Activated CD4-positive, alpha-beta T cell treated with anti-CD3 and anti-CD28 coated beads, Interleukin-2, amount 50 U/mL, for 48 hours (primary cell): ENCODE data around the gene DLX3.

Source experiments
- DNase-seq, 2 experiments: peaks; one replicate each; pipeline ENCODE4 v3.0.0-alpha.2; 2020

DLX3 gene

GRCh38 chr17:49970498-49970897 is 24.5 kb downstream of the DLX3 start:
- no peak for DNase-seq

- no peak for DNase-seq
These were observed 25.1 kb downstream of the DLX3 start for GRCh38 chr17:49969795-49970389.

DNA sequence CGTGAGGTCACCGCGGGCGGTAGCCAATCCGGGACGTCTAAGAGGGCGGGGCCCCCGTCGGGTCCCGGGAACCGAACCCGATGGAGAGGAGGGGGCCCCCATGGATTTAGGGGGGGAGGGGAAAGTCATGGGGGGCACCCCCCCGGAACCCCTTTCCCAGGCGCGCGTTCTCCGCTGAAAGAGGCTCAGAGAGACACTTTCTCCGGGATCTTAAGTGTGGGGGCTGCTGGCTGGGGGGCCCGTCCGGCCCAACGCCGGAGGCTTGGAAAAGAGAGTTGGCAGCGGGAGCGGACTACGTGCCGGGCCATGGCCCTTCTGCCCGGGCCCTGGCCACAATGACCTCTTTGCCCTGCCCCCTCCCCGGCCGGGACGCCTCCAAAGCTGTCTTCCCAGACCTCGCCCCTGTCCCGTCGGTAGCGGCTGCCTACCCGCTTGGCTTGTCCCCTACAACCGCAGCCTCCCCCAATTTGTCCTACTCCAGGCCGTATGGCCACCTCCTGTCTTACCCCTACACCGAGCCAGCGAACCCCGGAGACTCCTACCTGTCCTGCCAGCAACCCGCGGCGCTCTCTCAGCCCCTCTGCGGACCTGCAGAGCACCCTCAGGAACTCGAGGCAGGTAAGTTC is 25.8 kb downstream of the DLX3 start, which contains the start of gene DLX4:
TSS of gene DLX4 (plus strand) at position 57 of the 626 bp plus-strand sequence. CDS start at position 336, 279 bp downstream.
- DNase-seq, result no peak

- peak; percentile 76 to 82 for DNase-seq
These were observed 26.5 kb downstream of the DLX3 start for GRCh38 chr17:49968405-49969133.

GRCh38 chr17:49967621-49968404 is 27.2 kb downstream of the DLX3 start:
- DNase-seq, result no peak

DNA sequence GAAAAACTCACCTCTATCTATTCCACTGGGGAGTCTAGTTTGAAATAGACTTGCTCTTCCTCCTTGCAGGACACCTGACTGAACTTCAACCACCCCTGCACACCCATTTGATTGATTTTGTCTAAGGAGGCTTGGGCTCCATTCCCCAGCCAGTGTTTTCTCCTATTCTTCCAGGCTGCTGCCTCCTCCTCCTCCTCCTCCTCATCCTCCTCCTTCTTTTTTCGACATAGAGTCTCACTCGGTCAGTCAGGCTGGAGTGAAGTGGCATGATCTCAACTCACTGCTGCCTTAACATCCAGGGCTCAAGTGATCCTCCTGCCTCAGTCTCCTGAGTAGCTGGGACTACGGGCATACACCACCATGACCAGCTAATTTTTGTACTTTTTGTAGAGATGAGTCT is 27.8 kb downstream of the DLX3 start:
- DNase-seq, result no peak

DNA sequence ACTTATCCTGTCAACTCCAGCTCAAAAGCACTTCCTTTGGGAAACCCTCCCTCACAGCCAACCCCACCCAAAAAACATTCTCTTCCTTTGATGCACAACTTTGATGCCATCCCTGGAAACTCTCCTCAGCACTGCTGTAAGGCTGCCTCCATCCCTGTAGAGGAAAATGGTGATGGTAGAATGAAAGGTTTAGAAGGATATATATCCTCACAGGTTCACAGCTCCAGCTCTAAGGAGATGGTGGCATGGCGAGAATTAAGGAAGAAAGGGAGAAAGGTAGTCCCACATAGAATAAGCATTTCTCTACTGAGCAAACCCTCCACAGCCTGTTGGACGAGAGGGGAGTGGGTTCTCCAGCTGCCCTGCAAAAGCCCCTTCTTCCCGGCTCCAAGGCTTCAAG is 28.3 kb downstream of the DLX3 start:
- no peak for DNase-seq

GRCh38 chr17:49965524-49965909 is 29.5 kb downstream of the DLX3 start:
- DNase-seq, result no peak

DNA sequence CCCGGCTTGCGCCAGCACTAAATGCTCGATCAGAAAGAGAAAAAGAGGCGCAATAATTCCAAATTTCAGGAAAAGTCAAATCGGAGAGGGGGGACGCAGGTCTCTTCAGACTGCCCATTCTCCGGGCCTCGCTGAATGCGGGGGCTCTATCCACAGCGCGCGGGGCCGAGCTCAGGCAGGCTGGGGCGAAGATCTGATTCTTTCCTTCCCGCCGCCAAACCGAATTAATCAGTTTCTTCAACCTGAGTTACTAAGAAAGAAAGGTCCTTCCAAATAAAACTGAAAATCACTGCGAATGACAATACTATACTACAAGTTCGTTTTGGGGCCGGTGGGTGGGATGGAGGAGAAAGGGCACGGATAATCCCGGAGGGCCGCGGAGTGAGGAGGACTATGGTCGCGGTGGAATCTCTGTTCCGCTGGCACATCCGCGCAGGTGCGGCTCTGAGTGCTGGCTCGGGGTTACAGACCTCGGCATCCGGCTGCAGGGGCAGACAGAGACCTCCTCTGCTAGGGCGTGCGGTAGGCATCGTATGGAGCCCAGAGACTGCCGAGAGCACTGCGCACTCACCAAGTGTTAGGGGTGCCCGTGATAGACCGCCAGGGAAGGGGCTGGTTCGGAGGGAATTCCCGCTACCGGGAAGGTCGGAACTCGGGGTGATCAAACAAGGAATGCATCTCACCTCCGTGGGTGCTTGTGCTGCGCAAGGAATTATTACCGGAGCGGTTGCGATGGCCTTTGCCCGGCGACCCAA is 30.1 kb downstream of the DLX3 start:
- DNase-seq, result peak; percentile 28 to 36

GRCh38 chr17:49964303-49964768 is 30.7 kb downstream of the DLX3 start:
- no peak for DNase-seq

DNA sequence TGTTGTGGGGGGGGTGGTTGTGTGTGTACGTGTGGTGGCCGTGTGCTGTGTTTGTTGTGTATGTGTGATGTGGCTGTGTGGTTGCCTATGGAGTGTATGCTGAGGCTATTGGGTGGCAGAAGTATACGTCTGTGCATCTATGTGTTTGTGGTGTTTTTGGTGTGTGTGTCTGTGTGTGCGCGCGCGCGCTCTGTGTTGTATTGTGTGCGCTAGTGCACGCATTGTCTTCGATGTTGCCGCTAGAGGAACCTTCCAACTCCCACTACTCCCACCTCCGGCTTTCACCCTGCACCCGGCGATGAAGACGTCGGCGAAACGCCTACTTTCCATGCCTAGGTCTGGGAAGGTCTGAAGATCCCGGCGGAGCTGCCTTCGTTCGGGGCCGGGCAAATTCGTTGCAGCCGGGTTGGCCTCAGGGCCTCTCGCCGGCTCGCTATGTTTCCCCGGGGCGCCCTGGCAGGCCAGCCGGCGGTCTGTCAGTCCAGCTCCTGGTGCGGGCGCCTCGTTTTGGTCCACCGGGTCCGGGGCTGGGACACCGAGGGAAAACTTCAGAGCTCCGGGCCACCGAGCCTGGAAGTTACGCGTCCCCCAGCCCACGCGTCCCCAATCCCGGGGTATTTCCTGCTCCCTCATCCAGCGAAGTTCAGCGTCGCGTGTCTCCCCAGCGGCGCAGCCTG is 31.3 kb downstream of the DLX3 start:
- DNase-seq, result no peak

- DNase-seq, result no peak
These were observed 31.8 kb downstream of the DLX3 start for GRCh38 chr17:49963309-49963625.

DNA sequence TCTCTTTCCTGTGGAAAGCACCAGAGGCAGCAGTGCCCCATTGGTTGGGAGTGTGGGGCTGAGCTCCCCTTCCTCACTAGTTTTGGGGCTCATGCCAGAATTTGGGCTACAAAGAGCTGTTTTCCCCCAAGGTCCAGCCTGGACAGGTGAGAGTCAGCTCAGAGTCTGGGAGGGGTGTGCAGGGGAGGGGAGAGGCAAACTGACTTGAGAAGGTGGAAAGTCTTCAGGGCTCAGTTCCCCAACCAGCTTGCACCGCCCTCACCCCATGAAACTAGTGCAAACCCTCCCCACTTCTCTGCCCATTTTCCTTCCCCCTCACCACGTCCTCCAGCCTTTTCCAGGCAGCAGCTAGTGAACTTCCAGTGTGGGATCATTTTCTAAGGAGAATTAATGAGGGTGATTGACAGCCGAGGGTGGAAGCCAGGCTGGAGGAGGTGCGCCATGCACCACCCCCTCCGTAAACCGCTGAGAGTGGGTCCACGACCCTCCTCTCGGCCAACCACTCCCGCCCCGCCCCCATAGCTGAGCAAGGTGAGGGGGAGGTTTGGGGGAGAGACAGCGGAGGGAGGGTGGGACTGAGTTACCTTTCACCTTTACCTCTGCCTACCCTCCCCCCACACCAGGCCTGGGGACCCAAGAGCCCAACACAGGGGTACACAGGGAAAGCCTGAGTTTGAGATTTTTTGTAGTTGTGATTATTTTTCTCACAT is 32.3 kb downstream of the DLX3 start:
- no peak for DNase-seq

DNA sequence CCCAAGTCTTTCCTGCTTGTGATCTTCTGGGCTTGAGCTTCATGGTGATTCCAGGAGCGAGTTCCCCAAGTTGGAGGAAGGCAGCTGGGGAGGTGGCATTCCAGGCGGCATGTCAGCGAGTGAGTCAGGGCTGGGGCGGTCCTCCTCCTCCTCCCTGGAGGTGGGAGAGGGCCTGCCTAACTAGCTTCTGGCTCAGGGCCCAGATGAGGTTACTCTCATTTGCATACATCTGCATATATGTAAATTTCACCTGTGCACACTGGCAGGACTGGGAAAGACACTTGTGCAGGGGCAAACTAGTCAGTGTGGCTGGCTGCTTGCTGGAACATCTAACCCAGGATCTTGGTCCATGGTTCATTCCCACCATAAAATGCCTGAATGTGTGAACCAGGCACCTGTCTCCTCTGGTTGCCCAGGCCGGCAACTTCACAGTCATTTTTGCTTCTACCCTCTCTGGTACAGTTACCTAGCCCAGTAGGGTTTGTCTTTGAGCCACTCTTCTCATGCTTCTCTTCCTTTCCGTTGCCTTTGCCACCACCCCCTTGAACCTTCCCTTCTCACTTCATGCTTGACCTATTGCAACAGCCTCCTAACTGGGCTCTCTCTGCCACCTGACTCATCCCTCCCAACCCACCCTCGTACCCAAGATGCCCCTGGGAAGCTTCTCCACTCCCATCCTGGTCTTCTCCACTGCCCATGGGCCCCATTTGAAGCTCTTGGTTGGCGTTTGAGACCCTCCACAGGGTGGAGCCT is 35.7 kb downstream of the DLX3 start:
- DNase-seq, result no peak

DNA sequence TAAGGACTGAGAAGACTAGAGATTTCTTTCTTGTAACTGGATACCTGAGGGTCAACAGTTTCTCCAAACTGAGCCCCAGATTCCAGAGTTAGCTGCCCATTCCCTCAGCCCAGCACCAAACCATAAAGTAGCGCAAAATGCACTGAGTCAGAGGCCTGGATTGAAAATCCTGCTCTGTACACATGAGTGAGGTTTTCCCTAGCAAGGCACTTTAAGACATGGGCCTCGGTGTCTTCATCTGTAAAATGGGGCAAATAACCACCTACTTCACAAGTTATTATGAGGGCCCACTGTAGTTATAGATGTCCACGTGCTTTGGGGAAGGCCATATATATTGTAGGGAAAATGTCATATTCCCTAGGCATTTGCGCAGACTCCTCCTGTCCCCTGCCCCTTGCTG is 36.3 kb downstream of the DLX3 start:
- DNase-seq, result no peak

DNA sequence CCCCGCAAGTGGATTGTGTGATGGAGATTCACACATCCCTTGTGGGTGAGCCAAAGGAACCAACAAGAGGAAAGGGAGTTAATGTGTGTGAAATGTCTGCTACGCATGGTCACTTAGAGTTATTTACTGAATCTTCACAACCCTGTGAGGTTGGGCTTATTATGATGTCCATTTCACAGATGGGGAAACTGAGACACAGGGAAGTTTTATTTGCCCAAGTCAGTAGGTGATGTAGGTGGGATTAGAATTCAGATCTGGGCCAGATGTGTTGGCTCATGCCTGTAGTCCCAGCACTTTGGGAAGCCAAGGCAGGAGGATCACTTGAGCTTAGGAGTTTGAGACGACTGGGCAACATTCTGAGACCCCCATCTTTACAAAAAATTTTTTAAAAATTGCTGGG is 37.7 kb downstream of the DLX3 start:
- DNase-seq, result no peak

DNA sequence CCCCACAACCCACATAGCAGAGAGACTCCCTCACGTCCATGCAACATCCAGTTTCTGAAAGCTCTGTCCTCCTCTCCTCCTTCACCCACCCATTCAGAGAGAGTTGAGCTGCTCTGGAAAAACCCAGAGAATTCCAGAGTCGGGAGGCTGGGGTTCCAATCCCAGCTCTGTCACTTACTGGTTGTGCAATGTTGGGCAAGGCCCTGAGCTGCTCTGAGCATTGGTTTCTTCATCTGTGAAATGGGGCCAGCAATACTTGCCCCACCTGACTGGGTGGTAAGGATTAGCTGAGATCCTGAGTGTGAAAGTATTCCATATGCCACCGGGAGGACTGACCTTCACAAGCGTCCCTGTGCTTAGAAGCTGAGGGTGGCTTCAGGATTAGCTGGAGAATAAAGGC is 38.2 kb downstream of the DLX3 start:
- DNase-seq, result no peak

DNA sequence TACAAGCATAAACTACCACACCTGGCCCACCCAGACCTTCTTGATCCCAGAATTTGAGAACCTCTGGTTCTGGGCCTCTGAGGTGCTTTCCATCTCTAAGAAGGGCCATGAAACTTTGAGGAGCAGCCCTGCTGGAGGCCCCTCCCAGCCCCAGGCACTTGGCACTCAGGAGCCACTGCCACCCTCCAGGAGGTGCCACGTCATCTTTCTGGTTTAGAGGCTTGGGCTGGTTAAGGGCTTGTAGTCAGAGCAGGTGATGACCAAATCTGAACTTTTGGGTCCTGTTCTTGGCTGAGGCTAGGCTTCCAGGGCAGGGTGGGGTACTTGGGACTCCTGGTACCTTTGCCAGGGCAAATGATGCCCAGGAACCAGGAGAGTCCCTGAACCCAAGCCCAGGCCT is 39.9 kb downstream of the DLX3 start:
- DNase-seq, result no peak

- DNase-seq, result no peak
These were observed 42.0 kb downstream of the DLX3 start for GRCh38 chr17:49952912-49953497.

DNA sequence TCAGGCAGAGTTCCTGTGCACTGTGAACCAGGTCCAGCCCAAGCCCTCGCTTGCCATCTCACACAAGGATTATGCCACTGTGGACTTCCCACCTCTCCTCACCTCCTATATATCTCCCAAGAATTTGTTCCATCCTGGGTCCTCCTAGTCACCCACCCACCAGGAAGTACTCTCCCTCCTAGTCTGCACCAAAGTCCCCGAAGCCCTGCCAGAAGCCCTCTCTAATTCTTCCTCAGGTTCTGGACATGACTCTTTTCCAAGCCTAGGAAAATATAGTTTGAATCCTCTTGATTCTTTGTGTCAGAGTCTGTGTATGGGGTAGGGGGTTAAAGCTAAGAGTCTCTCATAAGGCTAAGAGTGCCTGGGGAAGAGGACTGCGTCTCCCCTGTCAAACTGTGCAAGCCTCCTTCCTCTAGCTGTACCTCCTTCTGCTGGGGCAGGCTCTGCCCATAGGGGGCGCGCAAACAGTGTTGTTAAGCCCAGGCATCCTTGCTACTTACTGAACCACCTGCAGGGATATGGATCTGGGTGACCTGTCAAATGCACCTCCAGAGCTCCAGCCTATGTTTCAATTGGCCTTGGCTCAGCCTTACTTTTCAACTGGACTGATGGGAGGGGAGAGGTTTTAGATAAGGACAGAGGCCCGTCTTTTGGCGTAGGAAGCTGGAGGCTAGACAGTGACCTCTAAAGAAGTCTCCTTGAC is 42.7 kb downstream of the DLX3 start:
- DNase-seq, result peak; percentile 87 to 90
